ENCODE data around the gene SH3RF1. TPM values are rescaled to one million over a fixed set of nuclear protein-coding genes. Genes with fewer than 3 reads are reported as not detected.

Gene SH3RF1
- total and polyA plus RNA-seq, 2 of the 8 experiments (the other 6 are each of a cell fraction or from before 2014, with no cell fraction given): 6.9 to 15.1 TPM

- TF ChIP-seq CTCF (IDR thresholded peaks at IDR 0.05; ENCODE audit: control extremely low read depth in 1 of 3, insufficient read depth in 1 of 3, low read depth in 1 of 3, low read length in 3 of 3): no peak
- no peak for TF ChIP-seq SIN3A (conservative IDR thresholded peaks at IDR 0.05 in 1 of 2, IDR thresholded peaks at IDR 0.05 in 1 of 2; ENCODE audit: low read depth in 1 of 2, low read length in 2 of 2)
- no peak for TF ChIP-seq CHD2 (IDR thresholded peaks at IDR 0.05; ENCODE audit: low read length)
- no peak for TF ChIP-seq CHD1 (IDR thresholded peaks at IDR 0.05; ENCODE audit: low read depth, low read length)
Measured at GRCh38 chr4:169135776-169136175, 135.0 kb downstream of the SH3RF1 start (continued).
